Tongue (tissue), 2 donors: Measurements from ENCODE around the gene TCF12. TPM values are rescaled to one million over a fixed set of nuclear protein-coding genes. Genes with fewer than 3 reads are reported as not detected.

Source experiments
- DNase-seq: peaks from one replicate; pipeline ENCODE4 v3.0.0-alpha.2; 2015
- total RNA-seq: library from RNA; depleted of rRNA; stranded (reverse); fragments of >200 nt; gene quantifications from one replicate; pipeline ENCODE4 v1.2.3, GENCODE V29; 2014

The TCF12 gene
- total RNA-seq, 1 donor from 2014 or later, result 176 TPM

GRCh38 chr15:57255751-57256341, 337.4 kb downstream of the TCF12 start:
- no peak for DNase-seq

- no peak for DNase-seq
Observed at GRCh38 chr15:57256939-57257338, 338.5 kb downstream of the TCF12 start.

- peak; percentile 78 for DNase-seq
Observed at GRCh38 chr15:57259568-57260040, 341.2 kb downstream of the TCF12 start.

- no peak for DNase-seq
Observed at GRCh38 chr15:57263520-57263919, 345.1 kb downstream of the TCF12 start.

- no peak for DNase-seq
Observed at GRCh38 chr15:57272771-57273357, 354.4 kb downstream of the TCF12 start.

- DNase-seq, result no peak
Observed at GRCh38 chr15:57273402-57273801, 355.0 kb downstream of the TCF12 start.

GRCh38 chr15:57278439-57278838, 360.0 kb downstream of the TCF12 start:
- DNase-seq, result no peak

- DNase-seq, result no peak
Observed at GRCh38 chr15:57280464-57280863, 362.0 kb downstream of the TCF12 start.

GRCh38 chr15:57281321-57281720, 362.9 kb downstream of the TCF12 start:
- no peak for DNase-seq

GRCh38 chr15:57282686-57283085, 364.2 kb downstream of the TCF12 start:
- no peak for DNase-seq

- DNase-seq, result no peak
Observed at GRCh38 chr15:57283774-57284503, 365.5 kb downstream of the TCF12 start.

- DNase-seq, result no peak
Observed at GRCh38 chr15:57284535-57284934, 366.1 kb downstream of the TCF12 start.

- DNase-seq, result no peak
Observed at GRCh38 chr15:57285386-57285785, 366.9 kb downstream of the TCF12 start.

GRCh38 chr15:57286446-57287122, 368.1 kb downstream of the TCF12 start:
- DNase-seq, result no peak

- no peak for DNase-seq
Observed at GRCh38 chr15:57287123-57287521, 368.7 kb downstream of the TCF12 start.

GRCh38 chr15:57288926-57289580, 370.6 kb downstream of the TCF12 start:
- no peak for DNase-seq

- DNase-seq, result no peak
Observed at GRCh38 chr15:57290187-57290586, 371.7 kb downstream of the TCF12 start.

- no peak for DNase-seq
Observed at GRCh38 chr15:57290826-57291225, 372.4 kb downstream of the TCF12 start.

GRCh38 chr15:57296473-57297162, 378.2 kb downstream of the TCF12 start:
- no peak for DNase-seq

GRCh38 chr15:57297163-57297593, 378.7 kb downstream of the TCF12 start:
- DNase-seq, result no peak

- no peak for DNase-seq
Observed at GRCh38 chr15:57297630-57298029, 379.2 kb downstream of the TCF12 start.

GRCh38 chr15:57298204-57298603, 379.8 kb downstream of the TCF12 start:
- DNase-seq, result no peak
